ENCODE measurements around the gene PEX6.

DNA sequence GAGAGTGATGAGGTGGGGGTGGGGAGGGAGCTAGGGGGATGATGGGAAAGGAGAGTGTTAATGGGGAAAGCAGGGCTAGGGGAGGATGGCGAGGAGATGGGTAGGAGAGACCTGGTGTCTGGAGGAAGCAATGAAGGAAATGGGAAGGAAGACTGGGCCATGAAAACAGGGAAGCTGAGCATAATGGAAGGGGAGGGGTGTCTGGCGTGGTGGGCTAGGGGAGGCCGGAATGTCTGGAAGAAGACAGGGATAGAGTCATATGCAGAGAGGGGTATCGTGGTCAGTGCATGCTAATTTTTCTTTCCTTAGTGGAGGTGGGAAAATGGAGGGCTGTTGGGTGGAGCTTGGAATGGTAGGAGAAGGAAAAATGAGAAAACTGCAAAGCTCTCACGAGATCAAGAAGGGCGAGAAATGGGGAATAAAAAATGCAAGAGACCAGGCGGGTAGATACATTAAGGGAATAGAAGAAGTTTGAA is 35.5 kb upstream of the PEX6 start:
- TF ChIP-seq POLR2A (IDR thresholded peaks at IDR 0.05; ENCODE audit: extremely low read depth, insufficient read length) = no peak
- TF ChIP-seq, protein P1, sequence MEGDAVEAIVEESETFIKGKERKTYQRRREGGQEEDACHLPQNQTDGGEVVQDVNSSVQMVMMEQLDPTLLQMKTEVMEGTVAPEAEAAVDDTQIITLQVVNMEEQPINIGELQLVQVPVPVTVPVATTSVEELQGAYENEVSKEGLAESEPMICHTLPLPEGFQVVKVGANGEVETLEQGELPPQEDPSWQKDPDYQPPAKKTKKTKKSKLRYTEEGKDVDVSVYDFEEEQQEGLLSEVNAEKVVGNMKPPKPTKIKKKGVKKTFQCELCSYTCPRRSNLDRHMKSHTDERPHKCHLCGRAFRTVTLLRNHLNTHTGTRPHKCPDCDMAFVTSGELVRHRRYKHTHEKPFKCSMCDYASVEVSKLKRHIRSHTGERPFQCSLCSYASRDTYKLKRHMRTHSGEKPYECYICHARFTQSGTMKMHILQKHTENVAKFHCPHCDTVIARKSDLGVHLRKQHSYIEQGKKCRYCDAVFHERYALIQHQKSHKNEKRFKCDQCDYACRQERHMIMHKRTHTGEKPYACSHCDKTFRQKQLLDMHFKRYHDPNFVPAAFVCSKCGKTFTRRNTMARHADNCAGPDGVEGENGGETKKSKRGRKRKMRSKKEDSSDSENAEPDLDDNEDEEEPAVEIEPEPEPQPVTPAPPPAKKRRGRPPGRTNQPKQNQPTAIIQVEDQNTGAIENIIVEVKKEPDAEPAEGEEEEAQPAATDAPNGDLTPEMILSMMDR (IDR thresholded peaks at IDR 0.05; ENCODE audit: low read depth, low read length) = no peak
- TF ChIP-seq, protein P2, sequence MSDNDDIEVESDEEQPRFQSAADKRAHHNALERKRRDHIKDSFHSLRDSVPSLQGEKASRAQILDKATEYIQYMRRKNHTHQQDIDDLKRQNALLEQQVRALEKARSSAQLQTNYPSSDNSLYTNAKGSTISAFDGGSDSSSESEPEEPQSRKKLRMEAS (IDR thresholded peaks at IDR 0.05; ENCODE audit: low read depth, low read length) = no peak

Measured in NB4 (cell line).